GM06990 (cell line): Measurements from ENCODE around the gene ATOSA.

Source experiments
- DNase-seq: peaks from one replicate; pipeline ENCODE4 v3.0.0-alpha.2; 2011; ENCODE audit not compliant: insufficient read length; ENCODE audit errors: extremely low read depth
- H3K27me3 ChIP-seq: replicated peaks from 2 replicates; pipeline ENCODE4 v1.6.0; 2011; ENCODE audit warnings: low read length; ENCODE audit not compliant: control insufficient read depth, insufficient read depth
- H3K36me3 ChIP-seq: 2 replicates; pipeline ENCODE4 v1.5.1; 2011; ENCODE audit warnings: low read length; ENCODE audit not compliant: control insufficient read depth, insufficient read depth
- H3K4me3 ChIP-seq: replicated peaks from 2 replicates; pipeline ENCODE4 v1.5.1; 2011; ENCODE audit warnings: low read depth, mild to moderate bottlenecking, control low read depth, low read length
- TF ChIP-seq, protein P1 (sequence below): IDR thresholded peaks from 2 replicates; pipeline ENCODE4 v1.5.1; 2011; ENCODE audit warnings: low read length, control low read depth, mild to moderate bottlenecking, inconsistent platforms; ENCODE audit not compliant: insufficient read depth, poor library complexity, severe bottlenecking

ATOSA gene

GRCh38 chr15:52679232-52680040 lies at the start of gene ATOSA:
Gene ATOSA, minus strand, starts transcription at chr15:52679388. Its CDS starts 1,367 bp downstream, at chr15:52678021.
- Histone ChIP-seq H3K4me3 (peak within 1 kb of the TSS; percentile 99), H3K36me3 (no peaks in the 10 kb centered on the region)

DNA sequence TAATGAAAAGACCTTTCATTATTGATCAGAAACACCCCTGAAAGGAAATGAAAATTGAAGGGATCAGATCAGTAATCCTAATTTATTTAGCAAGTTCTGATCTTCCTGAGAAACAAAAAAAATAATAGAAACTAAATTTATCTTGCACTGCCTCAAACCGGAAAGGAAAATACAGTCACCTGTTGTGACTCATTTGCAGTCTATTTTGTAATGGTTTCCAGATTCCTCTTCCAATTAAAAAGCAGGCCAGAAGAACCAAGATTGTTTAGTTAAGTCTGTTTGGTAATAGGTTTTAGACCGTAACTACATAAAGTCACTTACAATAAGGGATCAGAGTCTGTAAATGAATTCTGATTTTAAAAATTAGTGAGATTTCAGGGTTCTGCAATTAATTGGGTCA lies 49.7 kb upstream of the ATOSA start:
- H3K36me3 ChIP-seq: no peaks in the 10 kb centered on the region

More at GRCh38 chr15:52679232-52680040, at the start of gene ATOSA:
- TF ChIP-seq, protein P1, sequence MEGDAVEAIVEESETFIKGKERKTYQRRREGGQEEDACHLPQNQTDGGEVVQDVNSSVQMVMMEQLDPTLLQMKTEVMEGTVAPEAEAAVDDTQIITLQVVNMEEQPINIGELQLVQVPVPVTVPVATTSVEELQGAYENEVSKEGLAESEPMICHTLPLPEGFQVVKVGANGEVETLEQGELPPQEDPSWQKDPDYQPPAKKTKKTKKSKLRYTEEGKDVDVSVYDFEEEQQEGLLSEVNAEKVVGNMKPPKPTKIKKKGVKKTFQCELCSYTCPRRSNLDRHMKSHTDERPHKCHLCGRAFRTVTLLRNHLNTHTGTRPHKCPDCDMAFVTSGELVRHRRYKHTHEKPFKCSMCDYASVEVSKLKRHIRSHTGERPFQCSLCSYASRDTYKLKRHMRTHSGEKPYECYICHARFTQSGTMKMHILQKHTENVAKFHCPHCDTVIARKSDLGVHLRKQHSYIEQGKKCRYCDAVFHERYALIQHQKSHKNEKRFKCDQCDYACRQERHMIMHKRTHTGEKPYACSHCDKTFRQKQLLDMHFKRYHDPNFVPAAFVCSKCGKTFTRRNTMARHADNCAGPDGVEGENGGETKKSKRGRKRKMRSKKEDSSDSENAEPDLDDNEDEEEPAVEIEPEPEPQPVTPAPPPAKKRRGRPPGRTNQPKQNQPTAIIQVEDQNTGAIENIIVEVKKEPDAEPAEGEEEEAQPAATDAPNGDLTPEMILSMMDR: peak; percentile 2
- DNase-seq: peak; percentile 90
- H3K27me3 ChIP-seq: no peaks in the 10 kb centered on the region

GRCh38 chr15:52727815-52728214 lies 48.6 kb upstream of the ATOSA start:
- Histone ChIP-seq H3K27me3 (no peaks in the 10 kb centered on the region), H3K36me3 (no peaks in the 10 kb centered on the region), H3K4me3 (no peak overlapping the region)
- DNase-seq: no peak
- TF ChIP-seq, protein P1: no peak

More for the DNA sequence above, 49.7 kb upstream of the ATOSA start:
- no peak for DNase-seq
- no peaks in the 10 kb centered on the region for H3K27me3 ChIP-seq
- H3K4me3 ChIP-seq: no peak overlapping the region
- TF ChIP-seq, protein P1: no peak

DNA sequence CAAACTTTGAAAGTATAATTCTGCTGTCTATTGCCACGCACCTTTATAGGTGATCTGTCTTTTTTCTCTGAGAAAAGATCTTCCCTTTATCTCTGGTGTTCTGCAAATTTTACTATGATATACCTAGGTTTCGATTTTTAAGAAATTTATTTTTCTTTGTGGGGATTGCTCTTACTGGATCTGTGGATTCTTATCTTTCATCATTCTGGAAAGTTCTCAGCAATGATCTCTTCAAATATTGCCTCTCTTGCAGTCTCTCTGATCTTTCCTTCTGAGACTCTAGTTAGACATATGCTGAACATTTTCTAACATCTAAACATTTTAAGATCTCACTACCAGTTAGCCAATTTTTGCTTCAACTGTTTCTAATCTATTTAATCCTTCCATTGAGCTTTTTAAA lies 47.0 kb upstream of the ATOSA start:
- no peak for DNase-seq
- TF ChIP-seq, protein P1: no peak
- H3K27me3 ChIP-seq: no peaks in the 10 kb centered on the region
- no peaks in the 10 kb centered on the region for H3K36me3 ChIP-seq
- H3K4me3 ChIP-seq: no peak overlapping the region

DNA sequence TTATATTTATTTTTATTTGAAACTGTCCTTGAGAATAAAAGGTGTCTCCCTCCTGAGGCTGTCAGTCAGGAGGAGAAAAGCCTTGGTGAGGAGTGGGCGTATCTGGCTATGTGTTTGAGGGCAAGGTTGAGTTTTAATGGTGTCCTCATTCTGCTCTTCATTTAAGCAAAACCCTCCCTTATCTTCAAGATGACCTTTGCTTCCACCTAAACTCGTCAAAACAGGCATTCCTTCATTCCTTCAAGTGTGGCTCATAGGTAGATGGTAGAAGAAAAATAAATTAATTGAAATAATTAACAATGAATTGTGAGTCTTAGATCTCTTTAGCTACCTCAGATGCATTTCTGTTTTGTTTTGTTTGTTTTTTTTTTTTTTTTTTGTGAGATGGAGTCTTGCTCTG lies 39.4 kb upstream of the ATOSA start:
- Histone ChIP-seq H3K4me3 (no peak overlapping the region), H3K27me3 (no peaks in the 10 kb centered on the region), H3K36me3 (no peaks in the 10 kb centered on the region)
- TF ChIP-seq, protein P1: no peak
- DNase-seq: no peak
